Activated T-cell treated with anti-CD3 and anti-CD28 coated beads, Interleukin-2, amount 50 U/mL, for 24 hours (primary cell): ENCODE data around the gene GPR137.
A peak's percentile ranks its signal among the peaks of the same experiment; 100 is the strongest.

ENCODE experiments used
- DNase-seq: peaks from one replicate; pipeline ENCODE4 v3.0.0-alpha.2; 2020
- H3K27ac Mint-ChIP-seq: 2 replicates; pipeline ENCODE4 v1.8.0; 2020; ENCODE audit warnings: mild to moderate bottlenecking, mixed read lengths
- H3K27me3 Mint-ChIP-seq: 2 replicates; pipeline ENCODE4 v1.8.0; 2020; ENCODE audit warnings: mixed read lengths
- H3K36me3 Mint-ChIP-seq: 2 replicates; pipeline ENCODE4 v1.8.0; 2020; ENCODE audit warnings: low read depth, mixed read lengths
- H3K4me1 Mint-ChIP-seq: 2 replicates; pipeline ENCODE4 v1.8.0; 2020; ENCODE audit warnings: low read depth, mixed read lengths
- H3K4me3 Mint-ChIP-seq: 2 replicates; pipeline ENCODE4 v1.8.0; 2020; ENCODE audit warnings: mild to moderate bottlenecking, moderate library complexity, mixed read lengths
- H3K9me3 Mint-ChIP-seq: 2 replicates; pipeline ENCODE4 v1.8.0; 2020; ENCODE audit warnings: mixed read lengths

Gene GPR137

GRCh38 chr11:64265176-64266160 lies 20.2 kb upstream of the GPR137 start:
- no peaks in the 10 kb centered on the region for H3K27me3 Mint-ChIP-seq
- no peak for DNase-seq
- H3K4me3 Mint-ChIP-seq: no peak overlapping the region
- no peaks in the 10 kb centered on the region for H3K9me3 Mint-ChIP-seq
- H3K36me3 Mint-ChIP-seq: peaks cover 52% of the 10 kb centered on the region
- H3K27ac Mint-ChIP-seq: no peak overlapping the region
- peaks cover 15% of the 10 kb centered on the region for H3K4me1 Mint-ChIP-seq

GRCh38 chr11:64266339-64266738 lies 19.3 kb upstream of the GPR137 start:
- no peak overlapping the region for H3K4me3 Mint-ChIP-seq
- H3K4me1 Mint-ChIP-seq: peaks cover 15% of the 10 kb centered on the region
- DNase-seq: no peak
- H3K27me3 Mint-ChIP-seq: no peaks in the 10 kb centered on the region
- no peak overlapping the region for H3K27ac Mint-ChIP-seq
- no peaks in the 10 kb centered on the region for H3K9me3 Mint-ChIP-seq
- H3K36me3 Mint-ChIP-seq: peaks cover 51% of the 10 kb centered on the region

DNA sequence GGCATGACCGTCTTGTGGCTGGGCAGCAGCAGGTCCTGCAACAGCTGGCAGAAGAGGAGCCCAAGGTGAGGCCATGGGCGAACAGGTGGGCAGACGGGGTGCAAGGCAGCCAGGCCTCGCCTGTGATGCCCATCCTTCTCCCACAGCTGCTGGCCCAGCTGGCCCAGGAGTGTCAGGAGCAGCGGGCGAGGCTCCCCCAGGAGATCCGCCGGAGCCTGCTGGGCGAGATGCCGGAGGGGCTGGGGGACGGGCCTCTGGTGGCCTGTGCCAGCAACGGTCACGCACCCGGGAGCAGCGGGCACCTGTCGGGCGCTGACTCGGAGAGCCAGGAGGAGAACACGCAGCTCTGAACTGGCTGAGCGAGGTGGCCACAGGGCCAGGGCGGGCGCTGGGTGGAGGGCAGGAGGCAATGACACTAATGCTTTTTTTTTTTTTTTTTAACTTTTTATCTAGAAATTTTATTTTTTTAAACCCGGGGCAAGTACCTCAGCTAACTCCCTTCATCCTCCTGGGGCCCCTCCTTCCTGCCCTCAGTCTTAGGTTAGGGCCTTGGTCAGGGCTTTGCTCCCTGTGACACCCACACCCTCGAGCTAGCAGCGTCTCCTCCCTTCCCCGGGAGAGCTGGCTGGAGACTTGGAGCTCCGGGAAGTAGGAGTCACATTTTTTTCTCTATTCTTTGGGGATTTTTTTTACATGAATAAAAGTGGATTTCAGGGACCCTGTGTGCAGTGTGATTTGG lies 18.3 kb upstream of the GPR137 start:
- Mint-ChIP-seq H3K4me1 (peaks cover 22% of the 10 kb centered on the region), H3K4me3 (no peak overlapping the region), H3K27ac (peak overlapping the region; percentile 99), H3K27me3 (no peaks in the 10 kb centered on the region), H3K9me3 (no peaks in the 10 kb centered on the region), H3K36me3 (peaks cover 48% of the 10 kb centered on the region)
- DNase-seq: no peak

GRCh38 chr11:64268025-64268892 lies 17.4 kb upstream of the GPR137 start:
- peak overlapping the region; percentile 98 for H3K4me3 Mint-ChIP-seq
- H3K9me3 Mint-ChIP-seq: no peaks in the 10 kb centered on the region
- H3K4me1 Mint-ChIP-seq: peaks cover 25% of the 10 kb centered on the region
- H3K36me3 Mint-ChIP-seq: peaks cover 42% of the 10 kb centered on the region
- H3K27me3 Mint-ChIP-seq: no peaks in the 10 kb centered on the region
- peak overlapping the region; percentile 99 for H3K27ac Mint-ChIP-seq
- DNase-seq: no peak

DNA sequence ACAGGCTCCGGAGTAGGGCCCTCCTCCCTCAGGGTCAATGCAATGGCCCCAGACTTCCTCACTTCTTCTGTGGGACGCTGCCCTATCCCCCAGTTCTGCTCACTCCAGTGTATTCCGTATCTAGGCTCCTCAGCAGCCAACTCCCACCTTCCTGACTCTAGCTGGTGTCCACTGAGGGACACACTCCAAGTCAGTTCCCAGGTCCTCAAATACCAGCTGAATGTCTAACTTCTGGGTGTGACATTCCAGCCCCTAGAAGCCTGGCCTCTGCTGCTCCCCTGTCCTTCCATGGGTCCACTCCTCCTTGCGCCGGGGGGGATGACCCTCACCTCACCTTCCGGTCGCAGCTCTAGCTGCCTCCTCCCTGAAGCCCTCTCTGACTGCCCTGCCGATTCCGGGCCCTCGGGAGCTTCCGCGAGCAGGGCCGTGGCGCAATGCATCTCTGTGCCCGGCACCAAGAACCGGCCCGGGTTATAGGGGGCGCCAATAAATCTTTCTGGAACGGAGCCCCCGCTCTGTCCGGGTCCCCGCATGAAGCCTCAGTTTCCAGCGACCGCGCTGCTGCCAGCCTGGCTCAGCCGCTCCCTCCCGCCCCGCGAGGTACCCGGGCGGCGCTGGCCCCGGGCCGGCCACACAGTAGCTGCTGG lies 16.6 kb upstream of the GPR137 start:
- Mint-ChIP-seq H3K9me3 (no peaks in the 10 kb centered on the region), H3K27ac (peak overlapping the region; percentile 99), H3K36me3 (peaks cover 42% of the 10 kb centered on the region), H3K27me3 (no peaks in the 10 kb centered on the region), H3K4me1 (peaks cover 25% of the 10 kb centered on the region), H3K4me3 (peak overlapping the region; percentile 98)
- peak; percentile 45 for DNase-seq

DNA sequence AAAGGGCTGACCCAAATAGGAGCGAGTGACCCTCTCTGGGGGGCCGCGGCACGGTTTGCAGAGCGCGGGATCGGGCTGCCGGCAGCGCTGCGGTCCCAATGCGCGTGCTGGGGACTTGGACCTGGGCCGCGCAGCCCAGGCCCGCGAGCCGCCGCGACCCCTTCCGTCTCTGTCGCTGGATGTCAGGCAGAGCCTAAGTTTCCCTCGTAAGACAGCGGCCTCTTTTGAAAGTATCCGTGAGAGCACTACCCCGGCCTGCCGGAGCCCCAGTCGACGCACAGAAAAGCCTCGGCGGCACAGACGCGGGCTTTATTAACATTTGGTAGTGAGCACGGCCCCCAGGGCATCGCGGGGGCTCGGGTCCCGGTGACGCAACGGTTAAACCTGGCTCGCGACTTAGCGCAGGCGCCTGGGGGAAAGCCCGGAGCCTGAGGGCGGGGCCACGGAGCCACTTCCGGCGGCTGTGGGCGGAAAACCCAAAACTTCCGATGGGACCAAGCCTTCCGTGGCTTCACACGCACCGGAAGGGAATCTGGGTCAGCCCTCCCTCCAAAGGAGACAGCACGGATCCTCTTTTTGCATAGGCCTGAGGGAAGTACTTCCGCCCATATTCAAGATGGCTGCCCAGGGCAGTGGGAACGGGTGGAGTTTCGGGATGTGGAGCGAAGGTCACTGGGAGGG lies 16.0 kb upstream of the GPR137 start:
- H3K27me3 Mint-ChIP-seq: no peaks in the 10 kb centered on the region
- peak overlapping the region; percentile 98 for H3K4me3 Mint-ChIP-seq
- peak; percentile 99 for DNase-seq
- H3K27ac Mint-ChIP-seq: peak overlapping the region; percentile 99
- H3K36me3 Mint-ChIP-seq: peaks cover 39% of the 10 kb centered on the region
- H3K9me3 Mint-ChIP-seq: no peaks in the 10 kb centered on the region
- peaks cover 25% of the 10 kb centered on the region for H3K4me1 Mint-ChIP-seq

DNA sequence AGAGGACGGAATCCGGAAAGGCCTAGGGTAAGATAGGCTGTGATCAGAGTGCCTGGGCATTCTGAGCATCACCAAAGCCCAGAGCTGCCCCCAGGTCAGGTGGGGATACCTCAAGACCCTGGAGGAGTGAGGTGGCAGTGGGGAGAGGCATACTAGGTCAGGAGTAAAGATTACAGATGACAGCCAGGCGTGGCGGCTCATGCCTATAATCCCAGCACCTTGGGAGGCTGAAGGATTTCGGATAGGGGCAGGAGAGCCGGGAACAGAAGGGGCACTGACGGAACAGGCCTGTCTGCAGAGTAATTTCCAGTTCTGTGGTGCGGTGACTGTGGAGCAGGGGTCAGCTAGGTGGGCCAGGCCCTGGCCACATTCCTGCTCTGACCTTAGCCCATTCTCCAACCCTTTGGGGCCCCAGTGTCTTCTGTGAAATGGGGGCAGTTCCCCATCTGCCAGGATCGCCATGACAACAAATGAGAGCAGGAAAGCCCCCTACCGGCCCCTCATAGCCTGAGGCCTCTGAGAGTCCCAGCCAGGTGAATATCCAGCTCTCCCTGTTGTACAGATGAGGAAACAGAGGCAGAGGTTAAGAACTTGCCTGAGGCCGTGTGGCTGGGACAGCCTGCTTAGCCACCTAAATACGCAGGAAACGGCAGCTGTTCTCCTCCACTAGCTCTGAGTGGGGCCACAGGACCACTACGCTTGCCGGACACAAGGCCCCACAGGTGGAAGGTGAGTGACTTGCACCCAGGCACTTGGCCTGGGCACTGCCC lies 10.4 kb upstream of the GPR137 start:
- Mint-ChIP-seq H3K27ac (no peak overlapping the region), H3K9me3 (no peaks in the 10 kb centered on the region), H3K36me3 (peaks cover 43% of the 10 kb centered on the region), H3K27me3 (no peaks in the 10 kb centered on the region), H3K4me3 (no peak overlapping the region), H3K4me1 (peaks cover 14% of the 10 kb centered on the region)
- DNase-seq: no peak

GRCh38 chr11:64275841-64276240 lies 9.8 kb upstream of the GPR137 start:
- Mint-ChIP-seq H3K27me3 (no peaks in the 10 kb centered on the region), H3K4me1 (peaks cover 14% of the 10 kb centered on the region), H3K36me3 (peaks cover 39% of the 10 kb centered on the region), H3K4me3 (no peak overlapping the region), H3K27ac (peak overlapping the region; percentile 44), H3K9me3 (no peaks in the 10 kb centered on the region)
- DNase-seq: no peak

GRCh38 chr11:64276653-64277431 lies 8.8 kb upstream of the GPR137 start:
- Mint-ChIP-seq H3K36me3 (peaks cover 45% of the 10 kb centered on the region), H3K4me3 (no peak overlapping the region), H3K27ac (no peak overlapping the region), H3K27me3 (no peaks in the 10 kb centered on the region), H3K4me1 (peaks cover 12% of the 10 kb centered on the region), H3K9me3 (no peaks in the 10 kb centered on the region)
- DNase-seq: no peak

- no peak overlapping the region for H3K27ac Mint-ChIP-seq
- H3K36me3 Mint-ChIP-seq: peaks cover 47% of the 10 kb centered on the region
- DNase-seq: no peak
- no peaks in the 10 kb centered on the region for H3K27me3 Mint-ChIP-seq
- H3K4me3 Mint-ChIP-seq: no peak overlapping the region
- no peaks in the 10 kb centered on the region for H3K9me3 Mint-ChIP-seq
- H3K4me1 Mint-ChIP-seq: peaks cover 11% of the 10 kb centered on the region
Observed at GRCh38 chr11:64278576-64279190, 7.0 kb upstream of the GPR137 start.

GRCh38 chr11:64281957-64282770 lies 3.5 kb upstream of the GPR137 start:
- Mint-ChIP-seq H3K4me3 (no peak overlapping the region), H3K9me3 (no peaks in the 10 kb centered on the region), H3K27me3 (no peaks in the 10 kb centered on the region), H3K27ac (no peak overlapping the region), H3K36me3 (peaks cover 28% of the 10 kb centered on the region), H3K4me1 (peaks cover 25% of the 10 kb centered on the region)
- no peak for DNase-seq
